ENCODE data around the gene ZSWIM6.

ZSWIM6 gene

GRCh38 chr5:61450493-61451279 is 118.6 kb downstream of the ZSWIM6 start:
- DNase-seq, result peak; percentile 52

- DNase-seq, result no peak
These were observed 123.3 kb downstream of the ZSWIM6 start for GRCh38 chr5:61455179-61456006.

GRCh38 chr5:61460471-61460870 is 128.4 kb downstream of the ZSWIM6 start:
- DNase-seq, result no peak

- DNase-seq, result no peak
These were observed 129.4 kb downstream of the ZSWIM6 start for GRCh38 chr5:61461417-61461816.

- no peak for DNase-seq
These were observed 129.9 kb downstream of the ZSWIM6 start for GRCh38 chr5:61461926-61462325.

- no peak for DNase-seq
These were observed 131.5 kb downstream of the ZSWIM6 start for GRCh38 chr5:61463596-61463995.

GRCh38 chr5:61464512-61464911 is 132.5 kb downstream of the ZSWIM6 start:
- peak; percentile 72 for DNase-seq

- no peak for DNase-seq
These were observed 133.0 kb downstream of the ZSWIM6 start for GRCh38 chr5:61465066-61465465.

- DNase-seq, result no peak
These were observed 133.4 kb downstream of the ZSWIM6 start for GRCh38 chr5:61465496-61465895.

GRCh38 chr5:61466017-61466416 is 134.0 kb downstream of the ZSWIM6 start:
- DNase-seq, result no peak

GRCh38 chr5:61467766-61468482 is 135.9 kb downstream of the ZSWIM6 start:
- DNase-seq, result no peak

- no peak for DNase-seq
These were observed 136.4 kb downstream of the ZSWIM6 start for GRCh38 chr5:61468483-61468865.

- no peak for DNase-seq
These were observed 139.3 kb downstream of the ZSWIM6 start for GRCh38 chr5:61471352-61471751.

GRCh38 chr5:61472172-61472958 is 140.3 kb downstream of the ZSWIM6 start:
- no peak for DNase-seq

- DNase-seq, result no peak
These were observed 142.7 kb downstream of the ZSWIM6 start for GRCh38 chr5:61474746-61475145.

- DNase-seq, result no peak
These were observed 145.7 kb downstream of the ZSWIM6 start for GRCh38 chr5:61477788-61478187.

- DNase-seq, result no peak
These were observed 148.0 kb downstream of the ZSWIM6 start for GRCh38 chr5:61479850-61480614.

GRCh38 chr5:61482980-61483379 is 150.9 kb downstream of the ZSWIM6 start:
- no peak for DNase-seq

GRCh38 chr5:61486476-61486875 is 154.4 kb downstream of the ZSWIM6 start:
- no peak for DNase-seq

- DNase-seq, result no peak
These were observed 157.5 kb downstream of the ZSWIM6 start for GRCh38 chr5:61489574-61489973.

GRCh38 chr5:61491861-61492260 is 159.8 kb downstream of the ZSWIM6 start:
- no peak for DNase-seq

GRCh38 chr5:61493973-61494372 is 161.9 kb downstream of the ZSWIM6 start:
- DNase-seq, result no peak

Measured in NCI-H2029 (cell line).